Upper lobe of left lung (tissue), 6 donors: Measurements from ENCODE around the gene CCR5. TPM values are rescaled to one million over a fixed set of nuclear protein-coding genes. Genes with fewer than 3 reads are reported as not detected.

ENCODE experiments used
- ATAC-seq, 2 donors: fragments of 200-7000 bp; cut with Tn5 transposase; one replicate each; pipeline ENCODE4 v1.9.1; 2022; ENCODE audit warnings: mild to moderate bottlenecking in 2 of 2, moderate library complexity in 2 of 2; ENCODE audit not compliant: low FRiP score in 2 of 2
- DNase-seq, 2 donors: peaks; one replicate each; pipeline ENCODE4 v3.0.0-alpha.2; 2019 to 2020
- H3K27ac ChIP-seq, 4 donors: fragments of 200-600 bp; sonication (generic); one replicate each; pipeline ENCODE4 v1.5.1; 2016 to 2019
- H3K27me3 ChIP-seq, 4 donors: fragments of 200-600 bp; sonication (generic); one replicate each; pipeline ENCODE4 v1.5.1; 2017 to 2019
- H3K36me3 ChIP-seq, 4 donors: fragments of 200-600 bp; sonication (generic); one replicate each; pipeline ENCODE4 v1.5.1; 2016 to 2019
- H3K4me1 ChIP-seq, 4 donors: fragments of 200-600 bp; sonication (generic); one replicate each; pipeline ENCODE4 v1.5.1; 2018 to 2019
- H3K4me3 ChIP-seq, 4 donors: fragments of 200-600 bp; sonication (generic); one replicate each; pipeline ENCODE4 v1.5.1; 2017 to 2019; ENCODE audit warnings: mild to moderate bottlenecking in 2 of 4, moderate library complexity in 1 of 4
- H3K9me3 ChIP-seq, 4 donors: fragments of 200-600 bp; sonication (generic); one replicate each; pipeline ENCODE4 v1.5.1; 2018 to 2019
- CTCF ChIP-seq, 6 experiments: fragments of 450-650 bp in 4 of 6; fragments of 200-600 bp in 2 of 6; sonication (generic) in 2 of 6; IDR thresholded peaks; one replicate each; pipeline ENCODE4 v1.5.1; 2016 to 2019; ENCODE audit warnings: antibody characterized with exemption in 6 of 6
- EP300 ChIP-seq, 4 donors: sonication (generic); formaldehyde crosslinking; IDR thresholded peaks; one replicate each; pipeline ENCODE4 v1.5.1; 2017; ENCODE audit warnings: antibody characterized with exemption in 4 of 4, control low read depth in 2 of 4
- POLR2A ChIP-seq, 4 donors: fragments of 450-650 bp; IDR thresholded peaks; one replicate each; pipeline ENCODE4 v1.5.1; 2016 to 2017; ENCODE audit warnings: antibody characterized with exemption in 4 of 4, mild to moderate bottlenecking in 2 of 4
- POLR2AphosphoS5 ChIP-seq, 2 donors: sonication (generic); formaldehyde crosslinking; IDR thresholded peaks; one replicate each; pipeline ENCODE4 v1.5.1; 2017; ENCODE audit warnings: antibody characterized with exemption in 2 of 2
- WGBS, 2 donors: methylation state at CpG; one replicate each; pipeline ENCODE4 v1.1.5; 2017 to 2018; 5-methylcytosine and 5-hydroxymethylcytosine counted together
- total RNA-seq, 6 donors: library from RNA; depleted of rRNA in 4 of 6; stranded (reverse); fragments of >200 nt in 4 of 6; gene quantifications; one replicate each; pipeline versions ENCODE4 v1.1.0 to v1.2.1, GENCODE V29; 2016 to 2021
- donor health status: DM: no; HTN: no; CAD: no; lungs with moderate emphysema.
- donor health status: DM: no; HTN: yes; CAD: no; lungs with severe emphysema.

The CCR5 gene
- total RNA-seq, 6 donors from 2014 or later = 0.33 to 8.6 (median 3.1) TPM

- no peak for TF ChIP-seq EP300 (IDR thresholded peaks at IDR 0.05)
- no peak for TF ChIP-seq CTCF (IDR thresholded peaks at IDR 0.05)
- TF ChIP-seq POLR2A (IDR thresholded peaks at IDR 0.05) = no peak
- no peak for TF ChIP-seq POLR2AphosphoS5 (IDR thresholded peaks at IDR 0.05)
- Histone ChIP-seq H3K27ac (no peak overlapping the region), H3K27me3 (no peaks in the 10 kb centered on the region), H3K36me3 (no peaks in the 10 kb centered on the region), H3K9me3 (no peaks in the 10 kb centered on the region), H3K4me1 (peaks cover 0 to 3% (median 0%) of the 10 kb centered on the region in 4 donors), H3K4me3 (no peak overlapping the region)
- 81 to 86% methylated on average over 4 of the region's 4 CpGs for WGBS, 2 donors
- ATAC-seq (no peak), DNase-seq (no peak)
Observed at GRCh38 chr3:46353090-46353489, 17.7 kb upstream of the CCR5 start.

- TF ChIP-seq POLR2AphosphoS5 (IDR thresholded peaks at IDR 0.05) = no peak
- no peak for TF ChIP-seq CTCF (IDR thresholded peaks at IDR 0.05)
- TF ChIP-seq EP300 (IDR thresholded peaks at IDR 0.05) = no peak
- TF ChIP-seq POLR2A (IDR thresholded peaks at IDR 0.05) = peak in 1 of 4 donors; percentile 26
- Histone ChIP-seq H3K4me3 (peak within 1 kb of the TSS in 3 of 4 donors; percentile 16 to 30 (median 23)), H3K4me1 (peaks cover 0 to 3% (median 0%) of the 10 kb centered on the region in 4 donors), H3K27me3 (no peaks in the 10 kb centered on the region), H3K27ac (peak within 1 kb of the TSS in 3 of 4 donors; percentile 19 to 39 (median 32)), H3K9me3 (no peaks in the 10 kb centered on the region), H3K36me3 (no peaks in the 10 kb centered on the region)
- no peak for ATAC-seq
- WGBS, 2 donors = 69 to 71% methylated on average over 7 of the region's 7 CpGs
- no peak for DNase-seq
Observed at GRCh38 chr3:46353647-46354410, 16.9 kb upstream of the CCR5 start, which contains the start of gene CCR2. Gene CCR2, plus strand, starts transcription at chr3:46354111. Its CDS starts 3,417 bp downstream, at chr3:46357528.

GRCh38 chr3:46354478-46354877 is 16.3 kb upstream of the CCR5 start:
- no peaks in the 10 kb centered on the region for H3K27me3 ChIP-seq
- DNase-seq = no peak
- peak overlapping the region in 3 of 4 donors; percentile 19 to 39 (median 32) for H3K27ac ChIP-seq
- no peaks in the 10 kb centered on the region for H3K9me3 ChIP-seq
- peak overlapping the region in 3 of 4 donors; percentile 16 to 30 (median 23) for H3K4me3 ChIP-seq
- TF ChIP-seq EP300 (IDR thresholded peaks at IDR 0.05) = no peak
- no peak for TF ChIP-seq CTCF (IDR thresholded peaks at IDR 0.05)
- TF ChIP-seq POLR2AphosphoS5 (IDR thresholded peaks at IDR 0.05) = no peak
- no peak for TF ChIP-seq POLR2A (IDR thresholded peaks at IDR 0.05)
- peaks cover 0 to 3% (median 1%) of the 10 kb centered on the region in 4 donors for H3K4me1 ChIP-seq
- no peaks in the 10 kb centered on the region for H3K36me3 ChIP-seq
- 46 to 47% methylated on average over 1 of the region's 1 CpG for WGBS, 2 donors
- ATAC-seq = no peak

- H3K27ac ChIP-seq = no peak overlapping the region
- no peak for TF ChIP-seq POLR2AphosphoS5 (IDR thresholded peaks at IDR 0.05)
- TF ChIP-seq POLR2A (IDR thresholded peaks at IDR 0.05) = no peak
- no peak for TF ChIP-seq CTCF (IDR thresholded peaks at IDR 0.05)
- TF ChIP-seq EP300 (IDR thresholded peaks at IDR 0.05) = no peak
Observed at GRCh38 chr3:46354984-46355383, 15.8 kb upstream of the CCR5 start.

More at GRCh38 chr3:46354984-46355383, 15.8 kb upstream of the CCR5 start:
- no peak for DNase-seq
- peak overlapping the region in 2 of 4 donors; percentile 23 to 30 for H3K4me3 ChIP-seq
- H3K4me1 ChIP-seq = peaks cover 0 to 7% (median 2%) of the 10 kb centered on the region in 4 donors
- no peak for ATAC-seq
- no peaks in the 10 kb centered on the region for H3K36me3 ChIP-seq
- no peaks in the 10 kb centered on the region for H3K27me3 ChIP-seq
- H3K9me3 ChIP-seq = no peaks in the 10 kb centered on the region
